ENCODE results near the gene FAM200C. TPM values are rescaled to one million over a fixed set of nuclear protein-coding genes. Genes with fewer than 3 reads are reported as not detected.
A peak's percentile ranks its signal among the peaks of the same experiment; 100 is the strongest.

FAM200C gene
- total and polyA plus RNA-seq, 2 of the 13 experiments (the other 11 are each of a cell fraction or from before 2014, with no cell fraction given) = 3.2 to 4.7 TPM

GRCh38 chr5:160421625-160422258, 21.9 kb upstream of the FAM200C start, which contains the start of gene PTTG1 (continued):
- TF ChIP-seq, protein P1, sequence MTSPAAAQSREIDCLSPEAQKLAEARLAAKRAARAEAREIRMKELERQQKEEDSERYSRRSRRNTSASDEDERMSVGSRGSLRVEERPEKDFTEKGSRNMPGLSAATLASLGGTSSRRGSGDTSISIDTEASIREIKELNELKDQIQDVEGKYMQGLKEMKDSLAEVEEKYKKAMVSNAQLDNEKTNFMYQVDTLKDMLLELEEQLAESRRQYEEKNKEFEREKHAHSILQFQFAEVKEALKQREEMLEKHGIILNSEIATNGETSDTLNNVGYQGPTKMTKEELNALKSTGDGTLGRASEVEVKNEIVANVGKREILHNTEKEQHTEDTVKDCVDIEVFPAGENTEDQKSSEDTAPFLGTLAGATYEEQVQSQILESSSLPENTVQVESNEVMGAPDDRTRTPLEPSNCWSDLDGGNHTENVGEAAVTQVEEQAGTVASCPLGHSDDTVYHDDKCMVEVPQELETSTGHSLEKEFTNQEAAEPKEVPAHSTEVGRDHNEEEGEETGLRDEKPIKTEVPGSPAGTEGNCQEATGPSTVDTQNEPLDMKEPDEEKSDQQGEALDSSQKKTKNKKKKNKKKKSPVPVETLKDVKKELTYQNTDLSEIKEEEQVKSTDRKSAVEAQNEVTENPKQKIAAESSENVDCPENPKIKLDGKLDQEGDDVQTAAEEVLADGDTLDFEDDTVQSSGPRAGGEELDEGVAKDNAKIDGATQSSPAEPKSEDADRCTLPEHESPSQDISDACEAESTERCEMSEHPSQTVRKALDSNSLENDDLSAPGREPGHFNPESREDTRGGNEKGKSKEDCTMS (CRISPR knock-in tag; conservative IDR thresholded peaks at IDR 0.05) = no peak
- TF ChIP-seq SP5 (CRISPR knock-in tag; IDR thresholded peaks at IDR 0.05; ENCODE audit: borderline replicate concordance, low read depth) (peak; percentile 67), ZNF484 (CRISPR knock-in tag; IDR thresholded peaks at IDR 0.05; ENCODE audit: borderline replicate concordance, low read depth) (no peak), HOXD1 (CRISPR knock-in tag; IDR thresholded peaks at IDR 0.05) (no peak), PAF1 (CRISPR knock-in tag; IDR thresholded peaks at IDR 0.05) (no peak), KAT2B (IDR thresholded peaks at IDR 0.05; ENCODE audit: borderline replicate concordance, low read depth, low read length) (no peak), HNF4G (IDR thresholded peaks at IDR 0.05; ENCODE audit: borderline replicate concordance, low read depth, low read length) (no peak), HNF4G (CRISPR knock-in tag; IDR thresholded peaks at IDR 0.05; ENCODE audit: borderline replicate concordance, low read depth) (no peak), KDM5B (CRISPR knock-in tag; IDR thresholded peaks at IDR 0.05; ENCODE audit: borderline replicate concordance) (peak; percentile 68; the same call in 1 of the 2 replicates), MXD4 (CRISPR knock-in tag; IDR thresholded peaks at IDR 0.05) (0 out of 2 replicates have a peak, but pooled peaks have one; percentile 47), NFIC (IDR thresholded peaks at IDR 0.05; ENCODE audit: low read length) (no peak), ZNF331 (CRISPR knock-in tag; IDR thresholded peaks at IDR 0.05) (0 out of 2 replicates have a peak, but pooled peaks have one; percentile 18), RORA (CRISPR knock-in tag; IDR thresholded peaks at IDR 0.05) (no peak), ZNF766 (CRISPR knock-in tag; IDR thresholded peaks at IDR 0.05; ENCODE audit: borderline replicate concordance) (no peak), ISL2 (CRISPR knock-in tag; IDR thresholded peaks at IDR 0.05) (0 out of 2 replicates have a peak, but pooled peaks have one; percentile 17), CC2D1A (CRISPR knock-in tag; IDR thresholded peaks at IDR 0.05) (peak; percentile 73; the same call in 1 of the 2 replicates)
- TF ChIP-seq, protein P2, sequence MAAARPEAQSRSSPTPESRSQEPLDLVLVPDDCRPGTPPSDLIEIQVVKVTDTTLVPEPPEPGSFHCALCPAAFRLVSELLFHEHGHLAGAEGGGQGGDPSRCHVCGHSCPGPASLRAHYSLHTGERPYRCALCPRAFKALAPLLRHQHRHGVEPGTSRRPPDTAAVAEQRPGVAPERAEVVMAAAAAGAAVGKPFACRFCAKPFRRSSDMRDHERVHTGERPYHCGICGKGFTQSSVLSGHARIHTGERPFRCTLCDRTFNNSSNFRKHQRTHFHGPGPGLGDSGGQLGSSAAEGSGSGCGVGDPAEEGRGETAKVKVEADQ (CRISPR knock-in tag; IDR thresholded peaks at IDR 0.05; ENCODE audit: borderline replicate concordance) = no peak
- TF ChIP-seq, protein P3, sequence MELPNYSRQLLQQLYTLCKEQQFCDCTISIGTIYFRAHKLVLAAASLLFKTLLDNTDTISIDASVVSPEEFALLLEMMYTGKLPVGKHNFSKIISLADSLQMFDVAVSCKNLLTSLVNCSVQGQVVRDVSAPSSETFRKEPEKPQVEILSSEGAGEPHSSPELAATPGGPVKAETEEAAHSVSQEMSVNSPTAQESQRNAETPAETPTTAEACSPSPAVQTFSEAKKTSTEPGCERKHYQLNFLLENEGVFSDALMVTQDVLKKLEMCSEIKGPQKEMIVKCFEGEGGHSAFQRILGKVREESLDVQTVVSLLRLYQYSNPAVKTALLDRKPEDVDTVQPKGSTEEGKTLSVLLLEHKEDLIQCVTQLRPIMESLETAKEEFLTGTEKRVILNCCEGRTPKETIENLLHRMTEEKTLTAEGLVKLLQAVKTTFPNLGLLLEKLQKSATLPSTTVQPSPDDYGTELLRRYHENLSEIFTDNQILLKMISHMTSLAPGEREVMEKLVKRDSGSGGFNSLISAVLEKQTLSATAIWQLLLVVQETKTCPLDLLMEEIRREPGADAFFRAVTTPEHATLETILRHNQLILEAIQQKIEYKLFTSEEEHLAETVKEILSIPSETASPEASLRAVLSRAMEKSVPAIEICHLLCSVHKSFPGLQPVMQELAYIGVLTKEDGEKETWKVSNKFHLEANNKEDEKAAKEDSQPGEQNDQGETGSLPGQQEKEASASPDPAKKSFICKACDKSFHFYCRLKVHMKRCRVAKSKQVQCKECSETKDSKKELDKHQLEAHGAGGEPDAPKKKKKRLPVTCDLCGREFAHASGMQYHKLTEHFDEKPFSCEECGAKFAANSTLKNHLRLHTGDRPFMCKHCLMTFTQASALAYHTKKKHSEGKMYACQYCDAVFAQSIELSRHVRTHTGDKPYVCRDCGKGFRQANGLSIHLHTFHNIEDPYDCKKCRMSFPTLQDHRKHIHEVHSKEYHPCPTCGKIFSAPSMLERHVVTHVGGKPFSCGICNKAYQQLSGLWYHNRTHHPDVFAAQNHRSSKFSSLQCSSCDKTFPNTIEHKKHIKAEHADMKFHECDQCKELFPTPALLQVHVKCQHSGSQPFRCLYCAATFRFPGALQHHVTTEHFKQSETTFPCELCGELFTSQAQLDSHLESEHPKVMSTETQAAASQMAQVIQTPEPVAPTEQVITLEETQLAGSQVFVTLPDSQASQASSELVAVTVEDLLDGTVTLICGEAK (IDR thresholded peaks at IDR 0.05) = no peak
- TF ChIP-seq, protein P3 (CRISPR knock-in tag; IDR thresholded peaks at IDR 0.05) = no peak; the same call in 1 of the 2 replicates

Measured in HepG2 (cell line).